OCI-LY3 (cell line): ENCODE data around the gene DHTKD1.

Experiments used
- CTCF ChIP-seq: fragments of 200-600, 300-600 bp; sonication (generic); IDR thresholded peaks from 2 replicates; pipeline ENCODE4 v1.5.1; 2014; ENCODE audit warnings: antibody characterized with exemption, low read length, low read depth
- EZH2phosphoT487 ChIP-seq: fragments of 200-600 bp; shearing (Covaris generic); IDR thresholded peaks from 2 replicates; pipeline ENCODE4 v1.6.1; 2018; ENCODE audit warnings: antibody characterized with exemption, mixed run types, low read depth

GRCh38 chr10:12051241-12051640, 17.5 kb upstream of the DHTKD1 start:
- TF ChIP-seq CTCF, result no peak
- no peak for TF ChIP-seq EZH2phosphoT487
